Muscle layer of colon (tissue), 2 donors: ENCODE data around the gene NR5A2.

Source experiments
- H3K27ac ChIP-seq: one replicate; pipeline ENCODE4 v1.7.0; 2013; ENCODE audit warnings: low read depth, mild to moderate bottlenecking, low read length, moderate library complexity
- H3K27me3 ChIP-seq, 2 donors: one replicate each; pipeline ENCODE4 v1.7.0; 2013; ENCODE audit warnings: low read length in 2 of 2, mild to moderate bottlenecking in 2 of 2; ENCODE audit not compliant: insufficient read depth in 2 of 2, control insufficient read depth in 1 of 2
- H3K36me3 ChIP-seq: one replicate; pipeline ENCODE4 v1.7.0; 2013; ENCODE audit warnings: mild to moderate bottlenecking, low read length; ENCODE audit not compliant: insufficient read depth
- H3K4me1 ChIP-seq: one replicate; pipeline ENCODE4 v1.7.0; 2013; ENCODE audit warnings: mild to moderate bottlenecking, low read length; ENCODE audit not compliant: insufficient read depth
- H3K4me3 ChIP-seq, 2 donors: one replicate each; pipeline ENCODE4 v1.7.0; 2013; ENCODE audit warnings: low read length in 2 of 2, low read depth in 1 of 2, mild to moderate bottlenecking in 1 of 2, moderate library complexity in 1 of 2
- H3K9ac ChIP-seq: one replicate; pipeline ENCODE4 v1.7.0; 2013; ENCODE audit warnings: low read length
- H3K9me3 ChIP-seq: one replicate; pipeline ENCODE4 v1.7.0; 2013; ENCODE audit warnings: mild to moderate bottlenecking, low read length
- donor health status: abdominal sarcoma.
- donor health status: Adenocarcinoma of cecum.

Gene NR5A2

DNA sequence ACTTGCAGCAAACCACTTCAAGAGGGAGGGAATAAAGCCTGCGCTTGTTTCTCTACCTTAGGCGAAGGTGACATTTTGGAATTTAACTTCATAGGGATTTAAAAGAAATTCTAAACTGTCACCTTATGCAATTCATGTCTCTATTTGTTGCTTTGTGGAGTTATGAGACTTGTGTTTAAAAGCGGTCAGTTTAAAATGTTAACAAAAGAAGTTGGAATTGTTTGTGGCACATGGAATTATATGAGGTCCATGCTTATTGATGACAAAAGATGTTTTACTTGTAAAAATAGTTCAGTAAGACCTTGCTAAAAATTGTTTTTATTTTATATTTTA, 15.8 kb downstream of the NR5A2 start:
- Histone ChIP-seq H3K9me3 (peaks cover 3% of the 10 kb centered on the region), H3K4me1 (peaks cover 20% of the 10 kb centered on the region), H3K9ac (no peak overlapping the region), H3K4me3 (no peak overlapping the region), H3K27me3 (peaks cover 49 to 72% of the 10 kb centered on the region in 2 donors), H3K36me3 (no peaks in the 10 kb centered on the region), H3K27ac (no peak overlapping the region)

GRCh38 chr1:200046115-200046514, 18.6 kb downstream of the NR5A2 start:
- Histone ChIP-seq H3K36me3 (no peaks in the 10 kb centered on the region), H3K4me3 (no peak overlapping the region), H3K9me3 (peaks cover 3% of the 10 kb centered on the region), H3K27me3 (peaks cover 34 to 43% of the 10 kb centered on the region in 2 donors), H3K4me1 (peaks cover 13% of the 10 kb centered on the region), H3K9ac (no peak overlapping the region), H3K27ac (no peak overlapping the region)

GRCh38 chr1:200048244-200048643, 20.7 kb downstream of the NR5A2 start:
- Histone ChIP-seq H3K4me1 (peaks cover 1% of the 10 kb centered on the region), H3K9me3 (no peaks in the 10 kb centered on the region), H3K4me3 (no peak overlapping the region), H3K27me3 (peaks cover 13 to 22% of the 10 kb centered on the region in 2 donors), H3K27ac (no peak overlapping the region), H3K9ac (no peak overlapping the region), H3K36me3 (no peaks in the 10 kb centered on the region)

DNA sequence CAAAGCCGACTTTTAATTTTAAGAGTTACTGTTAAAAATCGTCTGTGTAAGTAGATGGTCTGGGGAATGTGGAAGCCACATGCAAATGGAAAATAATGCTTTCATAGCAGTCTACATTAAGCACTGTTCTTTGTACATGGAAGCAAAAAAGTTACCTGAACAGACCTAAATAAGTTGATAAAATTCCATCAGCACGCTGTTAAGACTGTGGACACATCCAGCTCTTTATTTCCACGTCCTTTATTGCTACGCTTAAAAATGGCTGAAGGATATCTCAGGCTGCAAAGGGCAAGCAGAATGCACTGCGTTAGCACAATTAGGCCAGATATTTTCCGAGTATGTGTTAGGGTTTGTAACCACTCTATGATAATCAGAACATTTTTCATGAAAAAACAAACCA, 22.3 kb downstream of the NR5A2 start:
- H3K4me3 ChIP-seq = no peak overlapping the region
- H3K4me1 ChIP-seq = no peaks in the 10 kb centered on the region
- H3K27me3 ChIP-seq = peaks cover 7 to 8% of the 10 kb centered on the region in 2 donors
- no peak overlapping the region for H3K9ac ChIP-seq
- no peaks in the 10 kb centered on the region for H3K36me3 ChIP-seq
- H3K9me3 ChIP-seq = no peaks in the 10 kb centered on the region
- H3K27ac ChIP-seq = no peak overlapping the region

DNA sequence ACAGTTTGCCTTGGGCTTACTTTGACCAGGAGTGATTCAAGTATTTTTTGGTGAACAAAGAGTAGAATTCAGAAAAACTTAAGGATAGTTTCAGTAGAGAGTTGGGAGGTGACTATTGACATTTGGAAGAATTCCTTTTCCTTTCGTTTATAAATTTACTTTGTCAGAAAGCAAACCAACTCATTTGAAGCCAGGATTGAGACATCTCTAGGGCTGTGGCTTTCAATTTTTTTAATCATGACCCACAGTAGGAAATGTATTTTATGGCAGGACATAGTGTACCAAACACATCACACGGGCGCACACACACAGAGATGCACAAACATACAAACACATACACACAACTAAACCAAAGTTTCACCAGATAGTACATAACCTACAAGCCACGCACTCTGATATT, 24.1 kb downstream of the NR5A2 start:
- H3K27ac ChIP-seq = no peak overlapping the region
- H3K9me3 ChIP-seq = no peaks in the 10 kb centered on the region
- no peaks in the 10 kb centered on the region for H3K36me3 ChIP-seq
- H3K4me3 ChIP-seq = no peak overlapping the region
- no peaks in the 10 kb centered on the region for H3K27me3 ChIP-seq
- no peak overlapping the region for H3K9ac ChIP-seq
- no peaks in the 10 kb centered on the region for H3K4me1 ChIP-seq

DNA sequence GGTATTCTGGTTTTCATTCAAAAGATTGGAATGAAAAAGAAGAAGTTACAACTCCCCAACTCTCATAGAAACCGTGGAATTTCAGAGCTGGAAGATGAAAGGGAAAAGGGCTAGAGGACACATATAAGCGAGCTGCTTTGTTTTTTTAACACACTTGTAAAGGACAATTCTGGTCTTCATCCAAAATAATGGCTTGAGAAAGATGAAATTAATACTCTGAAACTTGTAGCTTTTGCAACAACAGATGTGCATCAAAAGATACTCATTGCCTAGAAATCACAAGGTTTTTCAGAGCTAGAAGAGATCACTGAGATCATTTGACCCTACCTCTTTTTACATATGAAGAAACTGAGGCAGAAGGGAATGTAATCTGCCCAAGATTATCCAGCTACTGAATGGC, 25.6 kb downstream of the NR5A2 start:
- Histone ChIP-seq H3K4me3 (no peak overlapping the region), H3K36me3 (no peaks in the 10 kb centered on the region), H3K4me1 (no peaks in the 10 kb centered on the region), H3K27ac (no peak overlapping the region), H3K27me3 (no peaks in the 10 kb centered on the region), H3K9ac (no peak overlapping the region), H3K9me3 (no peaks in the 10 kb centered on the region)

GRCh38 chr1:200053646-200054045, 26.1 kb downstream of the NR5A2 start:
- Histone ChIP-seq H3K9me3 (no peaks in the 10 kb centered on the region), H3K4me3 (no peak overlapping the region), H3K27me3 (no peaks in the 10 kb centered on the region), H3K27ac (no peak overlapping the region), H3K36me3 (no peaks in the 10 kb centered on the region), H3K4me1 (no peaks in the 10 kb centered on the region), H3K9ac (no peak overlapping the region)

DNA sequence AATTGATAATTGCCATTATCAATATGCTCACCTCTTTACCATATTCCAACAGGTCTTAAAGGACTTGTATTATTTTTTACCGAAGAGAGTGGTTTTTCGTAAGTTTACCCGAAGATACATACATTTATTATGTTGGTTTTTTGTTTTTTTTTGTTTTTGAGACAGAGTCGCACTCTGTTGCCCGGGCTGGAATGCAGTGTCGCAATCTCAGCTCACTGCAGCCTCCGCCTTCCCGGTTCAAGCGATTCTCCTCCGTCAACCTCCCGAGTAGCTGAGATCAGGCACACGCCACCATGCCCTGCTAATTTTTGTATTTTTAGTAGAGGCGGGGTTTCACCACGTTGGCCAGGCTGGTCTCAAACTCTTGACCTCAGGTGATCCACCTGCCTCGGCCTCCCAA, 30.8 kb downstream of the NR5A2 start:
- Histone ChIP-seq H3K9ac (no peak overlapping the region), H3K36me3 (no peaks in the 10 kb centered on the region), H3K4me1 (no peaks in the 10 kb centered on the region), H3K9me3 (no peaks in the 10 kb centered on the region), H3K27me3 (no peaks in the 10 kb centered on the region), H3K4me3 (no peak overlapping the region), H3K27ac (no peak overlapping the region)

DNA sequence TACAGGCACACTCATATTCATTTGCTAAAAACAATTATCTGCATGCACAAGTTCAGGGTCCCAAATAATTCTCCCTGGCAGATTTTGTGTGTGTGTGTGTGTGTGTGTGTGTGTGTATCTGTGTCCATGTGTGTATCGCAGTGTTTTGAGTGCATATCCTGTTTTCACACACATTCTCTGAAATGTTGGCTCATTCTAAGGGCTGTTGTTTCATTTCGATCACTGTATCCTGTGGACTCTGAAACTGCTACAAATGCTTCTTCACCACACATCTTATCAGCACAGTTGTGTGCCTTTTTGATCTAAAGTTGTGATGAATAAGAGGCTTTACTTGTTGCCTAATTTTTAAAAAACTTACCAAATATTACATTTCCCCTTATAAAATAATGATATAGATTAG, 34.6 kb downstream of the NR5A2 start:
- H3K9ac ChIP-seq = no peak overlapping the region
- no peaks in the 10 kb centered on the region for H3K36me3 ChIP-seq
- no peaks in the 10 kb centered on the region for H3K9me3 ChIP-seq
- no peaks in the 10 kb centered on the region for H3K27me3 ChIP-seq
- H3K4me3 ChIP-seq = no peak overlapping the region
- H3K4me1 ChIP-seq = no peaks in the 10 kb centered on the region
- no peak overlapping the region for H3K27ac ChIP-seq

GRCh38 chr1:200072636-200073285, 45.3 kb downstream of the NR5A2 start:
- no peaks in the 10 kb centered on the region for H3K9me3 ChIP-seq
- no peak overlapping the region for H3K4me3 ChIP-seq
- H3K27me3 ChIP-seq = no peaks in the 10 kb centered on the region
- no peak overlapping the region for H3K27ac ChIP-seq
- no peaks in the 10 kb centered on the region for H3K4me1 ChIP-seq
- H3K36me3 ChIP-seq = no peaks in the 10 kb centered on the region
- H3K9ac ChIP-seq = no peak overlapping the region

DNA sequence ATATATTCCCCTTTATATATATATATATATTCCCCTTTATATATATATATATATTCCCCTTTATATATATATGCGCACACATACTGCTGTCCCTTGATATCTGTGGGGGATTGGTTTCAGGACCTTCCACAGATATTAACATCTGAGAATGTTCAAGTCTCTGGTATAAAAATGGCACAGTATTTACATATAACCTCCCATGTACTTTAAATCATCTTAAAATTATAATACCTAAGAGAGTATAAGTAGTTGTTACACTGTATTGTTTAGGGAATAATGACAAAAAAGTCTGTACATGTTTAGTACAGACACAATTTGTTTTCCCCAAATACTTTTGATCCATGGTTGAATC, 45.8 kb downstream of the NR5A2 start:
- Histone ChIP-seq H3K4me1 (no peaks in the 10 kb centered on the region), H3K9me3 (no peaks in the 10 kb centered on the region), H3K27me3 (no peaks in the 10 kb centered on the region)

GRCh38 chr1:200075522-200075921, 48.0 kb downstream of the NR5A2 start:
- Histone ChIP-seq H3K9ac (no peak overlapping the region), H3K27me3 (no peaks in the 10 kb centered on the region), H3K9me3 (no peaks in the 10 kb centered on the region), H3K27ac (no peak overlapping the region), H3K4me3 (no peak overlapping the region), H3K36me3 (no peaks in the 10 kb centered on the region), H3K4me1 (no peaks in the 10 kb centered on the region)

More for the DNA sequence above, 45.8 kb downstream of the NR5A2 start:
- H3K27ac ChIP-seq = no peak overlapping the region
- H3K36me3 ChIP-seq = no peaks in the 10 kb centered on the region
- no peak overlapping the region for H3K4me3 ChIP-seq
- H3K9ac ChIP-seq = no peak overlapping the region
